Breast epithelium (tissue), 3 donors: Measurements from ENCODE around the gene ACAP2.

Source experiments
- POLR2A ChIP-seq: fragments of 450-650 bp; IDR thresholded peaks from one replicate; pipeline ENCODE4 v1.6.1; 2016; ENCODE audit warnings: antibody characterized with exemption, mild to moderate bottlenecking, moderate library complexity
- POLR2AphosphoS5 ChIP-seq, 3 donors: sonication (generic); formaldehyde crosslinking; IDR thresholded peaks; one replicate each; pipeline ENCODE4 v1.6.1; 2017; ENCODE audit warnings: antibody characterized with exemption in 3 of 3
- TF ChIP-seq, protein P1 (sequence below), 3 donors: fragments of 450-650 bp; IDR thresholded peaks; one replicate each; pipeline ENCODE4 v1.5.1; 2016 to 2017; ENCODE audit warnings: antibody characterized with exemption in 3 of 3, mild to moderate bottlenecking in 3 of 3, moderate library complexity in 3 of 3

DNA sequence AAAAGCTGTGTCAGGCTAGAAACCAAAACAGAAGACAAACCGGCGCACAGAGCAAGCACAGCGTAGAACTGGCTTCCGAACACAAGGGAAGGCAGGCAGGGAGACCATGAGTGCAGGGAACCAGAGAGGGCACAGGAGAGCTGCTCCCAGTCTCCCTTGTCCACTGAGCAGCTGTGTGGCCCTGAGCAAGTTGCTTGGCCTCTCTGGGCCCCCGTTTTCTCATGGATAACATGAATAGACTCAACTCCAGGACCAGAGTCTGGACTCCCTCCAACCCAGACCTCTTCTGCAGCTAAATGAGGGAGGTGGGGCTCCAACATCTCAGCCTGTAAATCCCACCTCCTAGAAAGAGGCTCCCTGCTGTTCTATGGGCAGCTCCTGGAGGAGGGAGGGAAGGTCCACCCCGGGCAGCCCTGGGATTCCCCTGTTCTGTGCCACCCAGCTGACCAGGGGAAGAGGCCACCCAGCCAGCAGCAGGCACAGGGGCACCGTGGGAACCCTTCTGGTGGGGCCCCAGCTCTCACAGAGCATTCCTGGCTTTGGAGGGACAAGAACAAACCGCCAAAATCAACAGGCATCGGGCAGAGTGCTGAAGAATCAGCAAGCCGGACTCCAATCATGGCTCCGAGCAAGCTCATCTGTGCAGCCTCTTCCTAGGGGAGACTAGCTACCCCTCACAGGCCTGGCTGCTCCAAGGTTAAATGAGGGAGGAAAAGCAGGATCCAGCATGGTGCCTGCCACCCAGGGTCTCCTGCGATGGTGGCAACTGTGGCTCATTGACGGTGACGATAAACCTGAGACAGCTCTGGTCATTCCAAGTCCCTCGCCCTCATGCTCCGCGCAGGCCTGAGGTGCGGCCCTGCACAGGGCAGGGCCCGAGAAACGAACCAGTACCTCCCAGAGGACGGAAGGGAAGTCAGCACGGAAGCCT, 187.0 kb downstream of the ACAP2 start:
- no peak for TF ChIP-seq POLR2A
- TF ChIP-seq, protein P1, sequence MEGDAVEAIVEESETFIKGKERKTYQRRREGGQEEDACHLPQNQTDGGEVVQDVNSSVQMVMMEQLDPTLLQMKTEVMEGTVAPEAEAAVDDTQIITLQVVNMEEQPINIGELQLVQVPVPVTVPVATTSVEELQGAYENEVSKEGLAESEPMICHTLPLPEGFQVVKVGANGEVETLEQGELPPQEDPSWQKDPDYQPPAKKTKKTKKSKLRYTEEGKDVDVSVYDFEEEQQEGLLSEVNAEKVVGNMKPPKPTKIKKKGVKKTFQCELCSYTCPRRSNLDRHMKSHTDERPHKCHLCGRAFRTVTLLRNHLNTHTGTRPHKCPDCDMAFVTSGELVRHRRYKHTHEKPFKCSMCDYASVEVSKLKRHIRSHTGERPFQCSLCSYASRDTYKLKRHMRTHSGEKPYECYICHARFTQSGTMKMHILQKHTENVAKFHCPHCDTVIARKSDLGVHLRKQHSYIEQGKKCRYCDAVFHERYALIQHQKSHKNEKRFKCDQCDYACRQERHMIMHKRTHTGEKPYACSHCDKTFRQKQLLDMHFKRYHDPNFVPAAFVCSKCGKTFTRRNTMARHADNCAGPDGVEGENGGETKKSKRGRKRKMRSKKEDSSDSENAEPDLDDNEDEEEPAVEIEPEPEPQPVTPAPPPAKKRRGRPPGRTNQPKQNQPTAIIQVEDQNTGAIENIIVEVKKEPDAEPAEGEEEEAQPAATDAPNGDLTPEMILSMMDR (IDR thresholded peaks at IDR 0.05): no peak
- no peak for TF ChIP-seq POLR2AphosphoS5 (IDR thresholded peaks at IDR 0.05)
